Dermis microvascular lymphatic vessel endothelial cell (primary cell): ENCODE measurements around the gene IFT88. TPM values are rescaled to one million over a fixed set of nuclear protein-coding genes. Genes with fewer than 3 reads are reported as not detected.

ENCODE experiments used
- DNase-seq, 2 donors: peaks; one replicate each; pipeline versions ENCODE4 v3.0.0 to v3.0.0-alpha.2; 2010; ENCODE audit warnings: low read depth in 2 of 2
- total RNA-seq: library from RNA; depleted of rRNA; stranded (reverse); fragments of >200 nt; gene quantifications from 2 replicates; pipeline ENCODE4 v1.2.1, GENCODE V29; 2014

The IFT88 gene
- total RNA-seq, 1 donor from 2014 or later: 7.7 TPM

GRCh38 chr13:20686167-20686566, 119.2 kb downstream of the IFT88 start:
- DNase-seq: no peak

DNA sequence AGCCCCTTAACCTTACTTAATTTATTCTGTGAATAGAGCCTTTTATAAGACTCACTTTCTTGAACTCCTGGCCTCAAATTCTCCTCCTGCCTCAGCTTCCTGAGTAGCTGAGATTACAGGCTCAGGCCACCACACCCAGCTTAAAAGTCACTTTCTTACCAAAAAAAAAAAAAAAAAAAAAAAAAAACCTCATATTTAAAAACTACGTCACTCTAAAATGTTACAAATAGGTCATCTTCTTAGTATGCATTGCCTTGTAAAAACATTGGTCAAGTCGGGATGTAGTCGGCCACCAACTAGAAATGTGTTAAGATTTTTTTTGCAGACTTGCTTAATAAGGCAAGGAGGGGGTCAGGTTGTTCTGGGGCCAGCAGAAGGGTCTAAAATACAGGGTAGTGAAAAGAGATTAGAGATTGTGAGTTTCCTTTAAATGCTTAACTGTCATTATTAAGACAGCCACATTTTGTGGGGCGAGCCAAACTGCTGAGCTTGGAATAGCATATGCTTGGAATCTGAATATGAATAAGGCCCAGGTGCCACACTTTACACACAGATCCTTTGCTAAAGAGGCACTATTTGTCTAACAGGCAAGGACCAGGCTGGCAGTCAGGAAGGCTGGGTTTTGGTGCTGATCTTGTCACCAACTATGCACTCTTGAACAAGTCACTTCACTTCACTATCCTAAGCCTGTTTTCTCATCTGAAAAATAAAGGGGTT, 120.1 kb downstream of the IFT88 start:
- DNase-seq: no peak

DNA sequence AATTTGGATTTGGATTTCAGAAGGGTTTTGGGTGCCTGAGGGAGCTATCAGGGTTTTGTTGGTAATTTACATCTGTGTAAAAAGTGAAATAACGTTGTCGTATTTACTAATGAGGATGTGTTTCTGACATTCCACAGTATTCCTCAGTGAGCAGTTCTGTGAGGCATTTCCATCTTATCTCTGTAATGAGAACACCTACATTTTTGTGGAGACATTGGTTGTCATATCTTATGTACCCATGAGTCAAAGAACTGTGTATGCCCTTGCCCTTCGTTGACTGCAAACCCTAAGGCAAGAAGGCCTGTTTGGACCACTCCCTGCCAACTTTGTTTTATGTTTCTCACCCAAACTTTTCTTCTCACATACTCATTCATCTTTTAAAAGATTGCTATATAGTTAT, 122.3 kb downstream of the IFT88 start:
- no peak for DNase-seq

- DNase-seq: no peak
Measured at GRCh38 chr13:20691616-20692015, 124.7 kb downstream of the IFT88 start.

DNA sequence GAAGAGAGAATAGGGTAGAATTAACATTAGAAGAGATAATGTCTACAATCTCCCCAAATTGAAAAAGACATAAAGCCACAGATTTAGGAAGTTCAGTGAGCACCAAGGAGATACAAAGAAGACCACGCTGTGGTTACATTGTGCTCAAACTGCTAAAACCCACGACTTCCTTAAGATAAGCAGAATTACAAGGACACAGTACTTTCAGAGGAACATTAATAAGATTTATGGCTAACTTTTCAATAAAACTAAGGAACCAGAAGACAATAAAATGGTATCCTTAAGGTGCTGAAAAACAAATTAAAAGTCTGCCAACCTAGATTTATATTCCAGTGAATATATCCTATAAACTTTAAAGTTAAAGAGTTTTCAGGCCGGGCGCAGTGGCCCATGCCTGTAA, 129.1 kb downstream of the IFT88 start:
- no peak for DNase-seq

DNA sequence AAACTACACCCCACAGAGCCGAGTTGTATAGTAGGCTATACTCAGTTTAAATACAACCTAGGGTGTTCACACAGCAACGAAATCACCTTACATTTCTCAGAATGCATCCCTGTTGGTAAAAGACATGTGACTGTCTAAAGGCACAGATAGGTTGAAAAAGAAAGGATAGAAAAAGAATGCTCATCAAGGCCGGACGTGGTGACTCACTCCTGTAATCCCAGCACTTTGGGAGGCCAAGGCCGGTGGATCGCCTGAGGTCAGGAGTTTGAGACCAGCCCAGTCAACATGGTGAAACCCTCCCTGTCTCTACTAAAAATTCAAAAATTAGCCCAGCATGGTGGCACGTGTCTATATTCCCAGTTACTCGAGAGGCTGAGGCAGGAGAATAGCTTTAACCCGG, 132.8 kb downstream of the IFT88 start:
- DNase-seq: no peak

DNA sequence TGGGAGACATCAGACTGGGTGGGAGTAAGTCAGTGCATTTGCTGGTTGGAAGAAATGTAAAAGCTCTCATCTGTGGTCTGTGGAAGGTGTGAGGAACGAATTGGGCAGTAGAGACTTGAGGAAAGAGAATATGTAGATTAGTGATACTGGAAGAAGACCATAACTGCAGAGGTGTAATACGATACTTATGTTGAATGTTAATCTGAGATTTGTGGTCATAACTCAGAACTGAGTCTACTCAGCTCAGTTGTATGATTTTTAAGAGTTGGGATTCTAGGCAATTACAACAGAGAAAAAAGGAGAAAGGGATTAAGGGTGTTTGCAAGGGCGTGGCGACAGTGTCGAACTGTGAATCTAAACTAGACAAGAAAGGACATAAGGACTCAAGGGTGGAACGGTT, 133.3 kb downstream of the IFT88 start:
- no peak for DNase-seq

GRCh38 chr13:20701461-20701860, 134.5 kb downstream of the IFT88 start:
- no peak for DNase-seq

- DNase-seq: peak in 1 of 2 donors; percentile 19
Measured at GRCh38 chr13:20702530-20702914, 135.6 kb downstream of the IFT88 start.

DNA sequence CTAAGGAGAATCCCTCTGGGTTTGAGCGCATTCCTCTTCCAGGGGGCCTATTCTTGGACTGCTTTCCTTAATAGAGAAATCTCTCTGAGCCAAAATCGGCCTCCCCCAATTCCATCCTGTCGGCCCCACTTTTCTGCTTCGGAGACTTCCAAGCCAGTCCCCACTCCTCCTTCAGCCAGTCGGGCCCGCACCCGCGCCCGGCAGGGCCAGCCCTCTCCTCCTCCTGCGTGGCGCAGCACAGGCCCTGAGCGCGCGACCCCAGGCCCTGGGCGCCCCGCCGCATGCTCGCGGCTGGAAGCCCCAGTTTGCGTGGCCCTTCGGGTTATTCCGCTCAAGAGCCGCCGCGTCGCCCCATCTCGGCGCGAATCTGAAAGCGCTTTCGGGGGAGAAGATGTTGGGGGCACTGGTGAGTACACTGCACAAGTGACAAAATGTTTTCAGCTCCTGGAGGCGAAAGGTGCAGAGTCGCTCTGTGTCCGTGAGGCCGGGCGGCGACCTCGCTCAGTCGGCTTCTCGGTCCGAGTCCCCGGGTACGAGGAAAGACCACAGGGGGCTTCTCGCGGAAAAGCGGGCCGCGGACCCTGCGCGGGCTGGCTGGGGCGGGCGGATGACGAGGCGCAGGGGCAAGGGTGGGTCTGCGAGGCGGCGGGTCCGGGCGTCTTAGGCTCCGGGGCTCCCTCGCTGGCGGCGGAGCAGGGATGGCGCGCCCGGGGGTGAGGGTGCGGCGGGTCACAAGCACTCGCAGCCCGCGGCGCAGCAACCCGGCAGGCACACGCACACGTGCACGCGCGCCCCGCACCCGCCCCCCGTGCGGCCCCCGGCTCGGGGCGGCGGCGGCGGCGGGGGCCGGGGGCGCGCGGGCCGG, 136.2 kb downstream of the IFT88 start, which contains the start of gene IL17D:
TSS of gene IL17D (plus strand) at position 785 of the 865 bp plus-strand sequence. CDS start 303 bp downstream, outside the sequence.
- peak in 1 of 2 donors; percentile 34 for DNase-seq

DNA sequence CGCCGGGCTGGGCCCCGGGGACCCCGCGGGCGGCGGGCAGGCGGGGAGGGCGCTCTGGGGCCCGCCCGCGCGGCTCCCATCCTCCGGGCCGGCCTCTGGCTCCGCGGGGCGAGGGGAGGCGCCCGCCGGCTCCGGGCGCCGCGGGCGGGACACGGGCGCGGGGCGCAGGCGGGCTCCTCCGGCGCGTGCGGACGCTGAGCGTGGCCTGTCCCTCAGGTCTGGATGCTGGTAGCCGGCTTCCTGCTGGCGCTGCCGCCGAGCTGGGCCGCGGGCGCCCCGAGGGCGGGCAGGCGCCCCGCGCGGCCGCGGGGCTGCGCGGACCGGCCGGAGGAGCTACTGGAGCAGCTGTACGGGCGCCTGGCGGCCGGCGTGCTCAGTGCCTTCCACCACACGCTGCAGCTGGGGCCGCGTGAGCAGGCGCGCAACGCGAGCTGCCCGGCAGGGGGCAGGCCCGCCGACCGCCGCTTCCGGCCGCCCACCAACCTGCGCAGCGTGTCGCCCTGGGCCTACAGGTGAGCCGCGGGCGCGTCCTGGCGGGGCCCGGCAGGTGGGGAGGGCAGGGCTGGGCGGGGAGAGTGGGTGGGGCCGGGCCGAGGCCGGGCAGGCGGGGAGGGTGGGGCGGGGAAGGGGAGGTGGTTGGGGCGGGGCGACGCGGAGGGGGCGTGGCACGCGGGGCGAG, 137.0 kb downstream of the IFT88 start:
- peak; percentile 56 to 88 for DNase-seq

DNA sequence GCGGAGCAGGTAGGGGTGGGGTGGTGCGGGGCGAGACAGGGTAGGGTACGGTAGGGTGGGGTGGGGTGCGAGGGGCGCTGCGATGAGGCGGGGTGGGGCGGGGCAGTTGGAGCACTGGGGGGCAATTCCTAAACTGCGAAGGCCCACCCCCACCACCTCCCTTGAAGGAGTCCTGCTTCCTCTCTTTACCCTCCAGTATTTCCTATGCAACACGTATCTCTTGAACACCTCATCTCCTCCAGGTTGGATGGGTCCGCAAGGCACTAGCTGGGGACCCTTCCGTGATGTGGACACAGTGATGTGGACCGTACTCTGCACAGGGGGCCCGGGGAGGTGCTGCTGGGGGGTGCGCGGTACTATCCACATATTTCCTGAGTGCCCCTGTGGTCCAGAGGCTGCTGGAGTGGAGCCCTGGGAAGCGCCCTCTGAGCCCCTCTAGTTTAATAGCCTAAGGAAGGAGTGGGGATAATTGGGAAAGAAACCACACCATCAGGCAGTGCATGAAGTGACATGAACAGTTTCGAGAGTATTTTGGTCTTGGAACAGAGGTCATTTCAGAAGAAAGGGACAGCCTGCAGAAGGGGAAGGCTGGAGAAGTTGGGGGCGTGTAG, 137.6 kb downstream of the IFT88 start:
- DNase-seq: no peak

DNA sequence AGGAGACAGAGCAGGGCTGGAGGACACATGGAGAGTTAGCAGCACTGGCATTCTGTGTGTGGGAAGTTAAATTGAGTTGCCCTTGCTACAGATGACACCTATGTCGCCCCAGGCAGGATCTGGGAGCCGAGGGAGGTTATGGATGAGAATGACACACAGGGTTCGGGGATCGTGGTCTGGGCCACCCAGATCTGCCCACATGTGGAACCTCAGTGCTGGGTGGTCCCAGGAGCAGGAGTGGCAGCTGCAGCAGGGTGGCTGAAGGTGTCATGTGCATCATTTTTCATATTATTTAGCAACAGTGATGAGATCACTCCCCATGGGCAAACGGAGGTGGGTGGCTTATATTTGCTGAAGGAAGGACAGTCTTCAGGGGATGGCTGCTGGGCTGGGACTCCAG, 139.7 kb downstream of the IFT88 start:
- no peak for DNase-seq

GRCh38 chr13:20708216-20708615, 141.3 kb downstream of the IFT88 start:
- DNase-seq: no peak

DNA sequence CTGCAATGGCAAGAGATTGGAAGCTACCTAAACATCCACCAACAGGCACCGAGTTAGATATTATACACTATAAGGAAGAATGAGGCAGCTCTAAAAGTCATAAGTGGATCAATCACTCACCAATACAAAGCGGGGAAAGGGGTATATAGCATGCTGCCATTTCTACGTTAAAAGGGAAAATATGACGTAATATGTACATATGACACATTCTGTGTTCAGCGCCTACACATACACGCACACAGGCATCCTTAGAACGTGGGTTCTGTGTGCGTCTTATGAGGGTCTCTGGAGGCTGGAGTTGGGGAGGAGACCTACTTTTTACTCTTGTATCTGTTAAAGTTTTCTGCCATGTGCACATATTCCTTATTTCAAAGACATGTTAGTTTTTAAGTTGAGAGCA, 142.4 kb downstream of the IFT88 start:
- no peak for DNase-seq

GRCh38 chr13:20709782-20710181, 142.8 kb downstream of the IFT88 start:
- peak in 1 of 2 donors; percentile 11 for DNase-seq

- DNase-seq: no peak
Measured at GRCh38 chr13:20711301-20712044, 144.5 kb downstream of the IFT88 start.

DNA sequence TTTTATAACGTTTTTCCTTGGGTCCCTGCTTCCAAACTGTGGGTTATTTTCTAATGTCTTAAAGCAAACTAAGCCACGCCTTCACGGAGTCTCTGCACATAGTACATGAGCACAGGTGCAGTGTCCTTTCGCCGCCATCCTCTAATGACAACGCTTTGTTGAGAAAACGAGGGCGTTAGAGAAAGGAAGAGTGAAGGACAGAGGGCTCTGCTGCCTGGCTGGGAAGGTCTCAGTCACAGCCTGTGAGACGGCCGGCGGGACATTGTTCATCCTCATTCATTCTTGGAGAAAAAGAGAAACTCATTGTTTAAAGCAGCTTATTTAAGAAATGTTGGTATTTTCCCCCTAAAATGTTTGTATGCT, 146.0 kb downstream of the IFT88 start:
- peak in 1 of 2 donors; percentile 14 for DNase-seq

DNA sequence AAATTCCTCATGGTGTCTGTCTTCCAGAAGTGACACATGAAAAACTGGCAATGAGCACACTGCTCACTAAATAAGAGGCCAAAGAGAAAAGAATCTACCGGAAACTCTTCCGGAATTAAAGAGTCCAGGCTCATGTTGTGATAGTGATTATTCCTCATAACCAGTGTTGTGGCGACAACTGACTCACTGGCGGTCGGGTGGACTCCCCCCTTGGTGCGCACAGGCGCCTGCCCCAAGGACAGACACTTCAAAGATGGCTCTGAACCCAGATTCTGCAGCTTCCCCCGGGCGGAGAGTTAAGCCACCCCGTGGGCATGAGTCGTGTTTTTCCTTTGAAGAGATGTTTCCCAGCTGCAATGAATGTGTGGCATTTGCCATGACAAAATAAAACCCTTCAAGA, 146.8 kb downstream of the IFT88 start:
- DNase-seq: peak; percentile 26 to 82

GRCh38 chr13:20714161-20714560, 147.2 kb downstream of the IFT88 start:
- DNase-seq: peak in 1 of 2 donors; percentile 19
